HG02973 (cell line): ENCODE results near the gene VHLL.
"Not testable (repeated sequence)": the region's sequence is repeated elsewhere in the genome, so short reads cannot be mapped to it uniquely, and the experiment has no call there.

Experiments
- ATAC-seq: cut with Tn5 transposase; IDR thresholded peaks from one replicate; pipeline ENCODE4 v1.9.1; 2021; ENCODE audit warnings: moderate library complexity; ENCODE audit not compliant: unreplicated experiment

The VHLL gene

GRCh38 chr1:156298852-156299357 is at the start of gene VHLL:
Gene VHLL, minus strand, starts transcription at chr1:156299307. Its CDS starts 118 bp downstream, at chr1:156299189.
- ATAC-seq, result no peak

- ATAC-seq, result no peak
Measured at GRCh38 chr1:156347331-156347730, 48.2 kb upstream of the VHLL start.

- ATAC-seq, result no peak
Measured at GRCh38 chr1:156346636-156347035, 47.5 kb upstream of the VHLL start.

- not testable (repeated sequence) for ATAC-seq
Measured at GRCh38 chr1:156346035-156346434, 46.9 kb upstream of the VHLL start.

DNA sequence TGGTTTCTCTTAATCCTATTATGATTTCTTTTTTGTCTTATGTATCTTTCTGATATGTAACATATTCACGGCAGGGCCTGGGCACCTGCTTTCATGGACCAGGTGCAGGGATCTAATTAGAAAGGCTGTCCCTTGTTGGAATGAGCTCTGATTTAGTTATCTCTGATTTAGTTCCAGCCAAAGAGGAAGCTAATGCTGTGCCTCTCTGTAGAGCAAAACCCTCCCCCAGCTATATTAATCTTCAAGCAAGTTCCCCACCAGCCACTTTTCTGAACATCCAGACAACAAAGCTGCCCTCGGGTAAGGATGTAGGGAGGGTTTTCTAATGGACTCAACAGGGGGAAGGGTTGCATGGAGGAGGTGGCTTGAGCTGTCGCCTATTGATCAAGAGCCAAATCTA is 45.3 kb upstream of the VHLL start:
- no peak for ATAC-seq

DNA sequence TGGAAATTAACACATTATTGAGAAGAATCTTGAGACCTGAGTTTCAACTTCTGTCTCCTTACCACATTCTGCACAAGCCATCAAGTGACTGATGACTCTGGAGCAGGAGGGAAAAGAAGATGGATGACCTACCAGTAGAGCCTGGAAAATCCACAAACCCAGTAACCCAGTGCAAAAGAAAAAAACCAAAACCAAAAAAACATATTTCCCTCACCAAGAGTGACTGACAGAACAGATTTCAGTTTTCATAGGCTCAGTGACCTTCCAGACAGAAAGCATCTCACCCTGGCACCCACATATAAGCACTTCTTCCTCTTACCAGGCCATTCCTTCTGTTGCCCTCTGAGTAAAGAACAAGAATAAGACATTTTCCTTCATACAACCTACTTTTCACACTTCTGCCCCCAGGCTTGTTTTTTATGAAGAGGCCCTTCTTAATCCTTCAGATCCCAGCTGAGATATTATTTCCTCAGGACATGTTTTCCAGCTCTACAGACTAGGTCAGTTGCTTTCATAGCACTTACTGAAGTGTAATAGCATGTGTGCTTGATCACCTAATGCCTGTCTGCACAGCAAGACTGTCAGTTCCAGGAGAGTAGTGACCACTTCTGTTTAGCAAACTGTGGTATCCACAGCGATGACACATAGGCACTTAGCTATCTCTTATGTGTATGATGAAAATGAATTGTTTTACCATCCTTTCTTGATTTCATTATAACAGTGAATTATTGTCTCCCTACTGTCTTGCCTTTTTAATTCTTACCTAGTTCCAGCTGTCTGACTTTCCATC is 43.3 kb upstream of the VHLL start:
- no peak for ATAC-seq

DNA sequence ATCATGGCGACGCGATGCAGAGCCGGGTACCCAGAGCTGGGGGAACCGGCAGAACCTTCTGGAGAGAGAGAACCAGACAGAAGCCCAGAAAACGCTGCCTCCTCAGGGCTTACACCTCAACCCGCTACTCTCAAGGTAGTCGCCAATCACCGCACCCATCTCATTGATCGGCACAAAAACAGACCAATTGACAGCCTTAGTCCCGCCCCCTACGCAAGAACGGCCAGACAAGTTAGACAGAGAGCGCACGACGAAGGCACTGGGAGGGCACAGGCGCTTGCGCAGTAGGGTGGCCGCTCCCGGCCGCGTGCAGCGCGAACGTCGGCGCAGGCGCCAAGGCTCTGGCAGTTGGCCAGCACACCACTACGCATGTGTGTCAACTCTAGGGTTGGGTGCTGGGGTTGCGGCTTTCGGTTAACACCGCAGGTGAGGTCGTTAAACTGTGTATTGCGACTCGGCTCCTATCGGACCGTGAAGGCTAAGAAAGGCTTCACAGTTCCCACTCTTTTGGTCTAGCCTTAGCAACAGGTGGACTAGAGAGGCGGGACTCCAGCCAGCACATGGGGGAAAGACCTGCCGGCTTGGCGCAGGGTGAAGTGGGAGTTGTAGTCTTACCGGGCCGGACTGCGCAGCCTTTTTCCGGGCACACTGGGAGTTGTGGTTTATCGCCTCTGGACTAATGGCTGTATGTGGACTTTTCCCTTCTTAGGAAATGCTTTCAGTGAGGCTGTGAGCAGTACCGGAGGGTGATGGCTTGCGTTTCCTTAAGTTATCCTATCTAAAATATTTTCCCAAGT is 39.3 kb upstream of the VHLL start, which contains the start of the genes CCT3 and TSACC:
CCT3 (minus strand) TSS at position 113 of the 797 bp plus-strand sequence; CDS start at position 5, 108 bp downstream.
TSACC (plus strand) TSS at position 347 of the 797 bp plus-strand sequence. CDS start 1,232 bp downstream, outside the sequence.
- ATAC-seq, result peak; percentile 86

- no peak for ATAC-seq
Measured at GRCh38 chr1:156337888-156338179, 38.7 kb upstream of the VHLL start.

GRCh38 chr1:156337052-156337887 is 38.2 kb upstream of the VHLL start:
- ATAC-seq, result no peak

- ATAC-seq, result no peak
Measured at GRCh38 chr1:156336242-156336641, 37.1 kb upstream of the VHLL start.

- not testable (repeated sequence) for ATAC-seq
Measured at GRCh38 chr1:156323179-156323578, 24.1 kb upstream of the VHLL start.

DNA sequence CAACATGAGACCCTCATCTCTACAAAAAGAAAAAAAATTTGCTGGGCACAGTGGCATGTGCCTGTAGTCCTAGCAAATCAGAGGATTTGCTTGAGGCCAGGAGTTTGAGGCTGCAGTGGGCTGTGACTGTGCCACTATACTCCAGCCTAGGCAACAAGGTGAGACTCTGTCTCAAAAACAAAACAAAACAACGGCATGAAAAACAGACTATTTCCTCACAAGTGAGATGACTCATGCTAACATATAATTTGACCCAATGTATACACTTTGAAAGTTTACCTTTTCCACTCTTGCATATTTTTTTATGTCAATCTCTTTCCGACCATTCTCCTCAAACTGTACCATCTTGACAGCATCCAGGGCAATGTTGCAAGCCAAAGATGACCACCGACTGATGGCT is 21.5 kb upstream of the VHLL start:
- no peak for ATAC-seq

DNA sequence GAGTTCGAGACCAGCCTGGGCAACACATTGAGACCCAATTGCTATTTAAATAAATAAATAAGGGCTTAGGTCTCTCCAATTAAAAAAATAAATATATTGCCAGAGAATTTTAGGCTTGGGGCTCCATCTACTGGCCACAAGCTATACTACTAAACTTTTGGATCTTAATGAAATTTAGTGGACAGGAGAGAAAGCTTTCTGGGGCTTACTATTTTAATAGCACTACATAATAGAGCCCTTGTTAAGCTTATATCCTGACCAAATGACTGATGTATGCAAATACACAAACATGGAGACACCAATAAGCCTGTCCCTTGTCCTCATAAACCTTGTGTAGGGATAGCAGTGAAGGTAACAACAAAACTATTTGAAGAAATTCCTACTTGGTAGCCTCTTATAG is 20.6 kb upstream of the VHLL start:
- no peak for ATAC-seq

DNA sequence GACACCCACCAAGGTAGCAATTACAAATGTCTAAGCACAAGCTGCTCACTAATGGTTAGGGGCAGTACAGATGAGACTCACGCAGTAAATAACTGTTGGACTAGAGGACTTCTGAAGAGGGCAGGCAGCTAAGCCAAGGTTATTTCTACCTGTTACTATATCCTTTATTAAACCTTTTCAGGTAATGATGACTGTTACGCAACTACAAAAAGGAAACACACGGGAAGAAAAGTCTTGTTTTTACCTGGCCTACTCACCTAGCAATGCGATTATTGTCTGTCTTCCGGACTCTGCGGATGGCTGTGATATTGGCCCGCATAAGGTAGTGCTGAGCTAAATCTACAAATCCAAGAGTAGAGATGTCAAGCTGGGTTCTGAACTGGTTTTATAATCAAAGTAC is 17.8 kb upstream of the VHLL start:
- ATAC-seq, result no peak

GRCh38 chr1:156310962-156311361 is 11.9 kb upstream of the VHLL start:
- ATAC-seq, result no peak

DNA sequence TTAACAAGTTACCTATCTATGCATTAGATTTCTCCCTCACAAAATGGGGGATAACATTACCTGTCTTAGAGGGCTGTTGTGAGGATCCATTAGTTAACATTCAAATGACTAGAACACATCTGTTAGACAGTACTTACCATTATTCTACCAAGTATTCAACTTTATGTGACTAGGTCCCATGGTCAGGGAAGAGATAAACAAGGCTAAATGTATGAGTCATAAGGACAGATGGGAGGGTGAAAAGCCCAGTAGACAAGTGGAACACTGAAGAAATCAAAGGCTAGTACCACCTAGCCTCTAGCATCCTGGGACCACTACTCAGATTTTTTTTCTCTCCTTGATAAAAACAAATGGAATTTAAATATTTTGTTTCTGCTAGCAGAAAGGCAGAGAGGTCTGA is 9.0 kb upstream of the VHLL start:
- no peak for ATAC-seq

DNA sequence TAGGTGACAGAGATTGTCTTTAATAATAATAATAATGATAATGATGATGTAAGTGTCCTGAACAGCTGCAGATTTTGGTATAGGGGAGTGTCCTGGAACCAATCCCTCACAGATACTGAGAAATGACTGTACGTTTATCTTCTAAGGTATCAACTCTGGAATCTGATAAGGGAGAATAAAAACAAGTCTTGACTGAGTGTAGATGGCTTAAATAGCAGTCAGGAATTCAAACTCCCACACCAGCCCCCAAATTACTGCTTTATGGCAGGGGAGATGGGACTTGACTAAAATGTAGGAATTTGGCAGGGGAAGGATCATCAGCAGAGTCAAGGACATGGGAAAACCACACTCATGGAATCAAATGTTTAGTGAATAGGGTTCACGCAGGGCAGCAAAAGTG is 6.1 kb upstream of the VHLL start:
- ATAC-seq, result no peak

- ATAC-seq, result no peak
Measured at GRCh38 chr1:156303241-156303640, 4.1 kb upstream of the VHLL start.

DNA sequence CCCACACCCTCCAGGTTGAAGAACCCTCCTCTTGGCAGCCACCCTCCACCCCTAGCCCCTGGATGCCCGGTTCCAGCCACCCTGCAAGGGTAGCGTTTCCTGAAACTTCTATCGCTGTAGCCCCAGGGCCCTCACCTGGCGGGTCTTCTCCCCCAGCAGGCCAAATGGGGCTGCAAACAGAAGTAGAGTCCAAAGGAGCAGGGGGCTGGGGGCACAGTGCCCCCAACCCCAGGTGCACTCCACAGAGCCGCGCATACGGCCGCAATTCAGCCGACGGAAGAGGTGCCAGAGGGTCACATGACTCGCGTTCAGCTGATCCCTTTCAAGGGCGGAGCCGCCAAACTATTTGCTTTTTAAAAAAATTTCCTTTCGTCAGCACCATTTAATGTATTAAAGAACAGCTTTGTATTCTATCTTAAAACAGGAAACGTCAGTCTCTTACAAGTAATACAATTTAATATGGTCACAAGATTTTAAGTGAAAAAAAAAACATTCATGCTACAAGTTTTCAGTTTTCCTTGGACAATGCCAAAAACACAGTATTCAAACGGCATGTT is 3.6 kb downstream of the VHLL start, which contains the start of gene GLMP:
GLMP (minus strand) TSS at position 289 of the 557 bp plus-strand sequence; CDS start at position 255, 34 bp downstream.
- no peak for ATAC-seq

DNA sequence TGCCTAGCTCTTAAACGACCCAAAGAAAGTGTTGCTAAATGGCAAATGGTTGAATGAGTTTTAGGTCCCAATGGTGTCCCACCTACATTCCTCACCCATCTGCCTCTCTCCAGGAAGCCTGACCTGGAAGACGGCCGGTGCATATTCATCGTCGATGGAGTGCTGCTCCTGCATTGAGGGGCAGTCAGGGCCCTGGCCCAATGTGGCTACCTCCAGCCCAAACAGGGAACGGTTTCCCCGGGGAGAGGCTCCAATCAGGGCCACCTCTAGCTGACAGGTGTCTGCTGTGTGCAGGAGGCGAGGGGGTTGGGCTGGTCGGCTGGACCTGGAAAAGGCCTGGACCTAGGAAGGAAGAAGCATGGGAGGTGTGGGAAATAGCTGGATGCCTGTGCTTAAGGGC is 5.2 kb downstream of the VHLL start:
- no peak for ATAC-seq

DNA sequence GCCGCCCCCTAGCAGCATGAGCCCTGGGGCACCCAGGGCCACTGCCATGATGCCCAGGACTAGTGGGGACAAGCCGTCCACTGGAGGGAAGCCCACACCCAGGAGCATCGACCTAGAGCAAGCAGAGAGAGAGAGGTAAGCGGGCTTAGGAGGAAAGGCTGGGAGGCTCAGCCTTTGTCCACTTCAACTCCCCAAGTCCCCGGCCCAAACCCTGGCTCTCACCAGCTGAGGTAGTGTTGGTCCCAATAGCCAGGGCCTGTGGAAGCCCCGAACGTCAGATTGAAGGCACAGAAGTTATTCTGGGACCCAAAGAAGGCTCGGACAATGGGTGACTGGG is 6.0 kb downstream of the VHLL start:
- ATAC-seq, result no peak
